IMR-90 (cell line): Measurements from ENCODE around the gene CXCL17. TPM values are rescaled to one million over a fixed set of nuclear protein-coding genes. Genes with fewer than 3 reads are reported as not detected.

Experiments
- ATAC-seq: fragments of 200-7000 bp; cut with Tn5 transposase; 2 replicates; pipeline ENCODE4 v1.9.1; 2020; ENCODE audit warnings: low read depth, mild to moderate bottlenecking, moderate library complexity
- BruUV-seq: library from RNA; stranded (reverse); fragments of 400-500 nt; replicated peaks from 2 replicates; lab custom pipeline; 2021; lab: Mats Ljungman, UMichigan
- CTCF ChIA-PET: fragments of 300-600 bp; formaldehyde crosslinking; extraction: SDS; loops from one replicate; lab custom pipeline; 2021; ENCODE audit warnings: antibody characterized with exemption; lab: Yijun Ruan, JAX
- POLR2A ChIA-PET: fragments of 300-600 bp; sonication (Branson Sonifier 250); formaldehyde crosslinking; loops from one replicate; lab custom pipeline; 2022; ENCODE audit warnings: antibody characterized with exemption; ENCODE audit not compliant: unreplicated experiment; lab: Charles Lee
- DNase-seq: peaks from one replicate; pipeline ENCODE4 v3.0.0; 2013
- H2AFZ ChIP-seq: replicated peaks from 2 replicates; pipeline ENCODE3; 2013; ENCODE audit warnings: low read length, mild to moderate bottlenecking; ENCODE audit not compliant: poor library complexity
- H2AK5ac ChIP-seq: 2 replicates; pipeline ENCODE4 v1.6.1; 2013; ENCODE audit warnings: low read depth, low read length, inconsistent platforms
- H2AK9ac ChIP-seq: replicated peaks from 2 replicates; pipeline ENCODE3; 2013; ENCODE audit warnings: mild to moderate bottlenecking, low read depth, low read length, moderate library complexity; ENCODE audit not compliant: poor library complexity
- H2BK120ac ChIP-seq: 2 replicates; pipeline ENCODE4 v1.6.1; 2013; ENCODE audit warnings: low read depth, low read length, inconsistent platforms
- H2BK15ac ChIP-seq: 3 replicates; pipeline ENCODE4 v1.6.1; 2013; ENCODE audit warnings: low read depth, low read length, inconsistent platforms
- H2BK20ac ChIP-seq: 2 replicates; pipeline ENCODE4 v1.6.1; 2013; ENCODE audit warnings: low read depth, mild to moderate bottlenecking, inconsistent platforms, low read length, moderate library complexity
- H2BK5ac ChIP-seq: 2 replicates; pipeline ENCODE4 v1.6.1; 2013; ENCODE audit warnings: mild to moderate bottlenecking, low read depth, low read length, inconsistent platforms; ENCODE audit not compliant: poor library complexity, severe bottlenecking
- H3K14ac ChIP-seq: replicated peaks from 2 replicates; pipeline ENCODE4 v1.6.1; 2013; ENCODE audit warnings: low read depth, low read length, inconsistent platforms
- H3K18ac ChIP-seq: 2 replicates; pipeline ENCODE4 v1.6.1; 2013; ENCODE audit warnings: low read depth, low read length, control low read depth
- H3K23ac ChIP-seq: 2 replicates; pipeline ENCODE4 v1.6.1; 2013; ENCODE audit warnings: low read depth, low read length, inconsistent platforms
- H3K27ac ChIP-seq: 2 replicates; pipeline ENCODE4 v1.5.1; 2013; ENCODE audit warnings: mild to moderate bottlenecking, control low read depth, low read length; ENCODE audit not compliant: insufficient read depth
- H3K27me3 ChIP-seq: 2 replicates; pipeline ENCODE4 v1.6.1; 2013; ENCODE audit warnings: low read length; ENCODE audit not compliant: control insufficient read depth, insufficient read depth
- H3K36me3 ChIP-seq: 2 replicates; pipeline ENCODE4 v1.6.1; 2013; ENCODE audit warnings: low read length, mixed read lengths; ENCODE audit not compliant: control insufficient read depth, insufficient read depth
- H3K4ac ChIP-seq: 2 replicates; pipeline ENCODE4 v1.6.1; 2013; ENCODE audit warnings: low read depth, low read length, inconsistent platforms
- H3K4me1 ChIP-seq: 2 replicates; pipeline ENCODE4 v1.6.1; 2013; ENCODE audit warnings: low read length, mixed read lengths; ENCODE audit not compliant: control insufficient read depth, insufficient read depth
- H3K4me2 ChIP-seq: 2 replicates; pipeline ENCODE4 v1.6.1; 2013; ENCODE audit warnings: low read depth, mild to moderate bottlenecking, control low read depth, low read length, moderate library complexity
- H3K4me3 ChIP-seq: 2 replicates; pipeline ENCODE4 v1.5.1; 2013; ENCODE audit warnings: low read depth, mild to moderate bottlenecking, control low read depth, low read length, moderate library complexity; ENCODE audit not compliant: insufficient read depth
- H3K56ac ChIP-seq: 2 replicates; pipeline ENCODE4 v1.6.1; 2013; ENCODE audit warnings: low read length, inconsistent platforms; ENCODE audit not compliant: insufficient read depth; ENCODE audit errors: extremely low read depth
- H3K79me1 ChIP-seq, 2 experiments: 2 replicates each; pipeline ENCODE4 v1.6.1; 2013; ENCODE audit warnings: low read length in 2 of 2, inconsistent platforms in 1 of 2, low read depth in 1 of 2
- H3K9ac ChIP-seq: 2 replicates; pipeline ENCODE4 v1.6.1; 2013; ENCODE audit warnings: low read depth, low read length, control low read depth
- H3K9me1 ChIP-seq: 2 replicates; pipeline ENCODE4 v1.6.1; 2013; ENCODE audit warnings: low read length, inconsistent platforms; ENCODE audit not compliant: insufficient read depth
- H3K9me3 ChIP-seq: 2 replicates; pipeline ENCODE4 v1.6.1; 2013; ENCODE audit warnings: low read length; ENCODE audit not compliant: control insufficient read depth, insufficient read depth
- H4K20me1 ChIP-seq: 2 replicates; pipeline ENCODE4 v1.6.1; 2013; ENCODE audit warnings: low read length, inconsistent platforms; ENCODE audit not compliant: insufficient read depth
- H4K5ac ChIP-seq: 2 replicates; pipeline ENCODE4 v1.6.1; 2013; ENCODE audit warnings: mild to moderate bottlenecking, low read depth, low read length, control low read depth
- H4K8ac ChIP-seq, 2 experiments: 2 replicates each; pipeline ENCODE4 v1.6.1; 2013; ENCODE audit warnings: low read depth in 2 of 2, low read length in 2 of 2, control low read depth in 1 of 2, inconsistent platforms in 1 of 2
- H4K91ac ChIP-seq: 2 replicates; pipeline ENCODE4 v1.6.1; 2013; ENCODE audit warnings: low read depth, low read length, inconsistent platforms; ENCODE audit not compliant: insufficient read depth
- BHLHE40 ChIP-seq: fragments of 150-350 bp; IDR thresholded peaks from 2 replicates; pipeline ENCODE4 v1.6.1; 2016; ENCODE audit warnings: mild to moderate bottlenecking, low read depth, low read length
- CEBPB ChIP-seq: IDR thresholded peaks from 2 replicates; pipeline ENCODE4 v1.6.1; 2012; ENCODE audit warnings: low read depth, low read length, improper control_type of control experiment
- CHD1 ChIP-seq: IDR thresholded peaks from 2 replicates; pipeline ENCODE4 v1.6.1; 2012; ENCODE audit warnings: low read depth, low read length, improper control_type of control experiment
- ELK1 ChIP-seq: fragments of 150-350 bp; IDR thresholded peaks from 2 replicates; pipeline ENCODE4 v1.6.1; 2016; ENCODE audit warnings: low read depth, mild to moderate bottlenecking, low read length, moderate library complexity, borderline replicate concordance
- FOS ChIP-seq: fragments of 150-350 bp; IDR thresholded peaks from 2 replicates; pipeline ENCODE4 v1.6.1; 2016; ENCODE audit warnings: low read depth, low read length
- MAFK ChIP-seq: IDR thresholded peaks from 2 replicates; pipeline ENCODE4 v1.6.1; 2012; ENCODE audit warnings: low read depth, low read length, improper control_type of control experiment
- MAZ ChIP-seq: IDR thresholded peaks from 2 replicates; pipeline ENCODE4 v1.6.1; 2012; ENCODE audit warnings: low read depth, mild to moderate bottlenecking, low read length, improper control_type of control experiment, moderate library complexity, borderline replicate concordance
- POLR2A ChIP-seq: IDR thresholded peaks from 2 replicates; pipeline ENCODE4 v1.6.1; 2012; ENCODE audit warnings: mild to moderate bottlenecking, low read depth, low read length
- RAD21 ChIP-seq: IDR thresholded peaks from 2 replicates; pipeline ENCODE4 v1.6.1; 2012; ENCODE audit warnings: low read length, improper control_type of control experiment
- RCOR1 ChIP-seq: IDR thresholded peaks from 2 replicates; pipeline ENCODE4 v1.6.1; 2012; ENCODE audit warnings: mild to moderate bottlenecking, low read length, improper control_type of control experiment; ENCODE audit not compliant: insufficient replicate concordance
- RFX5 ChIP-seq: IDR thresholded peaks from 2 replicates; pipeline ENCODE4 v1.8.0; 2012; ENCODE audit warnings: low read depth, mild to moderate bottlenecking, low read length, moderate library complexity
- SMC3 ChIP-seq: fragments of 150-350 bp; IDR thresholded peaks from 2 replicates; pipeline ENCODE4 v1.6.1; 2016; ENCODE audit warnings: low read depth, mild to moderate bottlenecking, antibody characterized with exemption, low read length, moderate library complexity
- USF2 ChIP-seq: fragments of 150-350 bp; IDR thresholded peaks from 2 replicates; pipeline ENCODE4 v1.6.1; 2017; ENCODE audit warnings: mild to moderate bottlenecking, antibody characterized with exemption, low read length, low read depth
- WGBS, 2 experiments: methylation state at CpG; one replicate each; pipeline versions ENCODE4 v1.1.5 to v1.1.7; 2013; ENCODE audit warnings: missing lambda C conversion rate in 2 of 2; ENCODE audit not compliant: insufficient read length in 1 of 2; ENCODE audit errors: extremely low coverage in 2 of 2; 5-methylcytosine and 5-hydroxymethylcytosine counted together
- dilution Hi-C: fragments of 300-500 bp; cut with HindIII; formaldehyde crosslinking; loops from one replicate; pipeline ENCODE4 v1.14.3; 2018; ENCODE audit warnings: low sequenced_read_pairs; ENCODE audit not compliant: unreplicated experiment
- in situ Hi-C: fragments of 300-500 bp; cut with MboI; formaldehyde crosslinking; loops from 3 replicates; pipeline ENCODE4 v1.14.3; 2019; ENCODE audit warnings: low sequenced_read_pairs, inconsistent platforms, mixed read lengths
- intact Hi-C: fragments of 100-400 bp; cut with micrococcal nuclease; formaldehyde crosslinking; loops from 2 replicates; pipeline ENCODE4 v1.10.0; 2022
- polyA plus RNA-seq, 3 experiments: library from polyadenylated mRNA; depleted of rRNA; stranded (reverse); fragments of >200 nt; gene quantifications; 2 replicates each; pipeline ENCODE4 v1.2.3, GENCODE V29; 2012; ENCODE audit warnings: low replicate concordance in 1 of 3
- total RNA-seq: library from RNA; depleted of rRNA; stranded (reverse); fragments of >200 nt; gene quantifications from 2 replicates; pipeline ENCODE4 v1.2.3, GENCODE V29; 2012

The CXCL17 gene
- total and polyA plus RNA-seq, 2 of the 4 experiments (the other 2 are of a cell fraction) = not detected

GRCh38 chr19:42380155-42380554, 62.6 kb downstream of the CXCL17 start:
- H3K4ac ChIP-seq = no peak overlapping the region
- ChIA-PET POLR2A (no interaction called here), CTCF (no interaction called here)
- in situ Hi-C loops = no loop called here
- H3K9me3 ChIP-seq = no peaks in the 10 kb centered on the region
- no peak overlapping the region for H4K5ac ChIP-seq
- H3K79me1 ChIP-seq = no peaks in the 10 kb centered on the region
- H4K20me1 ChIP-seq = peaks cover 2% of the 10 kb centered on the region; the same call in 1 of the 2 replicates
- no peak for ATAC-seq
- no peak overlapping the region for H3K23ac ChIP-seq
- H3K9ac ChIP-seq = no peak overlapping the region
- no peak overlapping the region for H3K27ac ChIP-seq
- no peak overlapping the region for H3K4me3 ChIP-seq
- no peak for DNase-seq
- no CpG with 5 or more reads among the region's 6 CpGs for WGBS, 2 experiments
- peaks cover 16% of the 10 kb centered on the region for H3K27me3 ChIP-seq
- no peak overlapping the region for H3K14ac ChIP-seq
- H2AFZ ChIP-seq = no peak overlapping the region
- intact Hi-C loops = no loop called here
- BruUV-seq = no TSS peak
- no peak overlapping the region for H3K4me2 ChIP-seq
- no peak overlapping the region for H3K56ac ChIP-seq
- no peak overlapping the region for H2BK120ac ChIP-seq
- H3K18ac ChIP-seq = no peak overlapping the region
- H2BK15ac ChIP-seq = no peak overlapping the region
- TF ChIP-seq RAD21 = no peak
- no peak for TF ChIP-seq CEBPB
- TF ChIP-seq POLR2A = no peak
- TF ChIP-seq MAFK = no peak
- no peak for TF ChIP-seq BHLHE40
- TF ChIP-seq USF2 = no peak
- no peak for TF ChIP-seq RFX5
- no peak for TF ChIP-seq ELK1
- TF ChIP-seq SMC3 = no peak
- TF ChIP-seq FOS = no peak
- TF ChIP-seq MAZ = no peak
- TF ChIP-seq CHD1 = no peak
- no peak for TF ChIP-seq RCOR1
- H3K4me1 ChIP-seq = no peaks in the 10 kb centered on the region
- no peak overlapping the region for H4K8ac ChIP-seq
- dilution Hi-C loops = no loop called here
- no peak overlapping the region for H2BK20ac ChIP-seq
- no peak overlapping the region for H2AK9ac ChIP-seq
- H3K9me1 ChIP-seq = no peaks in the 10 kb centered on the region
- H4K91ac ChIP-seq = no peak overlapping the region
- H2AK5ac ChIP-seq = no peak overlapping the region
- peaks cover 11% of the 10 kb centered on the region for H3K36me3 ChIP-seq
- no peak overlapping the region for H2BK5ac ChIP-seq
